RWPE1 (cell line): ENCODE data around the gene ABCC4.

Source experiments
- CTCF ChIA-PET: fragments of 350-600 bp; sonication (Branson Sonifier 250); formaldehyde crosslinking; extraction: SDS; loops from one replicate; lab custom pipeline; 2021; lab: Yijun Ruan, JAX
- POLR2A ChIA-PET: fragments of 400-600 bp; formaldehyde crosslinking; extraction: SDS; loops from one replicate; lab custom pipeline; 2020; ENCODE audit warnings: antibody characterized with exemption; ENCODE audit not compliant: low non-redundant PET; lab: Yijun Ruan, JAX
- DNase-seq: peaks from one replicate; pipeline ENCODE4 v3.0.0; 2012; ENCODE audit warnings: low spot score
- H3K27ac ChIP-seq: fragments of 450-650 bp; 2 replicates; pipeline ENCODE4 v1.5.1; 2017
- TF ChIP-seq, protein P1 (sequence below): fragments of 450-650 bp; conservative IDR thresholded peaks from 2 replicates; pipeline ENCODE4 v1.5.1; 2017; ENCODE audit warnings: low read depth, mild to moderate bottlenecking

The ABCC4 gene

DNA sequence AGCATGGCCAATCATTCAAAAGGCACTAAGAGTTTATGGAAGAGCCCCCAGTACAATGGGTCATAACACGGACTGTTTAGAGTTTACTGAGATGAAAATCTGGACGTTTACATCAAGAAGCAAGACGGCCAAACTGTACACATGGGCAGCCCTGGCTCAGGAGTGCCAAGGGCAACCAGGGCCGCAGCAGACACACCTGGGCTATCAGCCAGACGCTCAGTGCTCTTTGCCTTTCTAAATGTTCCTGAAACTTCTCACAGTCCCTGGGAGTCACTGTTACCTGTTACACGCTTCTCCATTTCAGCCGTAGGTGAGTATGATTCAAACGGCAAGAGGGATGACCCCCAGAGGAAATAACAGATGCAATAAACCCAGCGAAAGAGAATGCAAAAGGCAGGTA is 64.5 kb downstream of the ABCC4 start:
- TF ChIP-seq, protein P1, sequence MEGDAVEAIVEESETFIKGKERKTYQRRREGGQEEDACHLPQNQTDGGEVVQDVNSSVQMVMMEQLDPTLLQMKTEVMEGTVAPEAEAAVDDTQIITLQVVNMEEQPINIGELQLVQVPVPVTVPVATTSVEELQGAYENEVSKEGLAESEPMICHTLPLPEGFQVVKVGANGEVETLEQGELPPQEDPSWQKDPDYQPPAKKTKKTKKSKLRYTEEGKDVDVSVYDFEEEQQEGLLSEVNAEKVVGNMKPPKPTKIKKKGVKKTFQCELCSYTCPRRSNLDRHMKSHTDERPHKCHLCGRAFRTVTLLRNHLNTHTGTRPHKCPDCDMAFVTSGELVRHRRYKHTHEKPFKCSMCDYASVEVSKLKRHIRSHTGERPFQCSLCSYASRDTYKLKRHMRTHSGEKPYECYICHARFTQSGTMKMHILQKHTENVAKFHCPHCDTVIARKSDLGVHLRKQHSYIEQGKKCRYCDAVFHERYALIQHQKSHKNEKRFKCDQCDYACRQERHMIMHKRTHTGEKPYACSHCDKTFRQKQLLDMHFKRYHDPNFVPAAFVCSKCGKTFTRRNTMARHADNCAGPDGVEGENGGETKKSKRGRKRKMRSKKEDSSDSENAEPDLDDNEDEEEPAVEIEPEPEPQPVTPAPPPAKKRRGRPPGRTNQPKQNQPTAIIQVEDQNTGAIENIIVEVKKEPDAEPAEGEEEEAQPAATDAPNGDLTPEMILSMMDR: no peak
- POLR2A ChIA-PET: no interaction called here
- no peak overlapping the region for H3K27ac ChIP-seq
- no peak for DNase-seq
- CTCF ChIA-PET: interaction anchor here (0.5 kb wide), 1 partner anchor 523 kb away, joined by 3 read pairs; no protein-coding TSS in a partner anchor

DNA sequence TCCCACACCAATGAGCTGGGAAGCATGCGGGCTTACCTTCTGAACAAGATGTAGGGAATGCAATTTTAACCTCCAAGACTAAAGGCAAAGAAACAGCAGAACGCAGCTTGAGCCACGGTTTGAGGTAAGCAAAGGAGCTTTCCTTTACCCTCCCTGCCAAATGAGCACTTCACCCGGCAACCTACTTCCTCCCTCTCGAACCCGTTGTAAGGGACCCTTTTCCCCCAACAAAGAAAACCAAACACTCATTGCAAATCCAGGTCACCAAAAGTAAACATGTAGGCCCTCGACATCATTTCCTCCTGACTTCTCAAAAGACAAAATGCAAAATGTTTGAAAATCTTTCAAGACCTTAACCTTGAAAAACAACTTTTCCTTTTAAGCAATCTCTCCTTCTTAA is 65.3 kb downstream of the ABCC4 start:
- no peak for DNase-seq
- TF ChIP-seq, protein P1: no peak
- no peak overlapping the region for H3K27ac ChIP-seq
- CTCF ChIA-PET: no interaction called here
- POLR2A ChIA-PET: no interaction called here

DNA sequence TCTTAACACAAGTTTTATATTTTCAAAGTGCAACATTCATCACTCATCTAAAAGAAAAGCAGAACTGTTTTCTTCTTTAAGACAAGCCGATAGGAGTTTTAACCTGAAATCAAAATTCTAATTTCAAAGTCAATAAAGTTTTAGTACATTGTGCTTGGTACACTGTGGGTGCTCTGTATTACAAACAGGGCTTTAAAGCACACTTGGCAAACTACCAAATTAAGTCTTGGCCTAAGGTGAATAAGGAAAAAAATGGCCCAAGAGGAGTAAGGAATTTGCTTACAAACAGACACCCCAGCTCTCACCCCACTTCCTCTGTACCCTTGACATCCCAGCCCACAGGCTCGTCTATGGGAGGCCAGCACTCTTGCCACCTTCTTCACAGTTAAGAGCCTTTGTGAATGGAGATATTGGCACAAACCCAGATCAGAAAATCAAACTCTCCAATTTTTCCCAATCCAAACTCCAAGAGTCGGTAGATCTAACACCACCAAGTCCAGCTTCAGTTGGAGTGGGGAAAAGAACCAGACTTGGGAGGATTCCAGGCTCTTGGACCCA is 66.0 kb downstream of the ABCC4 start:
- ChIA-PET CTCF (no interaction called here), POLR2A (no interaction called here)
- TF ChIP-seq, protein P1: no peak
- no peak for DNase-seq
- H3K27ac ChIP-seq: no peak overlapping the region

DNA sequence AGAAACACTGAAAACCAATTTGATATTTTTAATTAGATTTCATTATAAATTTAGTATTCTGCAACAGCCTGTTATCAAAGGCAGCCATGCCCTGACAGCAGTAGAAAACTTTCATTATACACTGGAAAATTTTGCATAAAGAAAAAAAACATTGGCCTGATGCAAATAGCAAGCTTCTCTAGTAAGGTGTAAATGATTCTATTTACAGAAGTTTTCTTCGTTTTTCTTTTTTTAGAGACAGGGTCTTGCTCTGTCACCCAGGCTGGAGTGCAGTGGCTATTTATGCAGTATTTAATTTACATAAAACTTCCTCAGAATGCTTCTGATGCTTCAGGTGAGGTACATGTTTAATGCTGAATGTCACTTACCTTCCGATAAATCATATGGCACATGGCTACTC is 67.0 kb downstream of the ABCC4 start:
- CTCF ChIA-PET: no interaction called here
- POLR2A ChIA-PET: no interaction called here
- DNase-seq: no peak
- TF ChIP-seq, protein P1: no peak
- H3K27ac ChIP-seq: no peak overlapping the region

DNA sequence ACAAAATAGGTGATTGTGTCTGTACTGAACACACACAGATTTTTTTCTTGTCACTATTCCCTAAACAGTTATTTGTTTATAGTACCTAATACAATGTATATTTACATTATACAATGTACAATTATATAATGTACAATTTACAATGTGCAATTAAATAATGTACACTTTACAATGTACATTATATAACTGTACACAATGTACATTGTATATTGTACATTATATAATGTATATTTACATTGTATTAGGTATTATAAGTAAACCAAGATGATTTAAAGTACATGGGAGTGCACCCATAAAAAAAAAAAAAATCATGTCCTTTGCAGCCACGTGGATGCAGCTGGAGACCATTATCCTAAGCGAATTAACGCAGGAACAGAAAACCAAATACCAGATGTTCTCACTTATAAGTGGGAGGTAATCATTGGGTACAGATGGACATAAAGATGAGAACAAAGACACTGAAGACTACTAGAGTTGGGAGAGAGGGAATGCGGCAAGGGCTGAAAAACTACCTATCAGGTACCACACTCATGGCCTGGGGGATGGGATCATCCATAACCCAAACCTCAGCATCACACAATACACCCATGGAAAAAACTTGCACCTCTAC is 68.1 kb downstream of the ABCC4 start:
- DNase-seq: no peak
- TF ChIP-seq, protein P1: no peak
- ChIA-PET POLR2A (no interaction called here), CTCF (no interaction called here)
- no peak overlapping the region for H3K27ac ChIP-seq

DNA sequence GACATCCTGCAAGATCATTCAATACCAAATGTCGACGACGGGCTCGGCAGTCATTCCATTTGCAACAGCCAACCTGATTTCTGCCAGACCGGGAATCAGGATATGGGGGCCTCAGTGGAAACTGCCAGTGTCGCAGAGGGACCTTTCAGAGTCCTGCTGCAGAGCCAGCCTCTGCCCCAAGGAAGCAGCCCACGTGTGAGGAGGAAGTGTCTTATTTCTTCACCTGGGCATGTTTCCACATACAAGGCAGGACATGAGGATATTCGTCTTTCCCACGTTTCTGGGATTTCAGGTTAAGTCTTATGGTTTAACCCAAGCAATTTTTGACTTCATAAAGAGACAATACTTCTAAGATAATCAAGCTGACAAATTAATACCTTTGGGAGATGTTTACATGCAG is 69.9 kb downstream of the ABCC4 start:
- DNase-seq: no peak
- CTCF ChIA-PET: no interaction called here
- POLR2A ChIA-PET: no interaction called here
- TF ChIP-seq, protein P1: no peak
- no peak overlapping the region for H3K27ac ChIP-seq
